ENCODE data around the gene TBRG1.
A peak's percentile ranks its signal among the peaks of the same experiment; 100 is the strongest.

Gene TBRG1

DNA sequence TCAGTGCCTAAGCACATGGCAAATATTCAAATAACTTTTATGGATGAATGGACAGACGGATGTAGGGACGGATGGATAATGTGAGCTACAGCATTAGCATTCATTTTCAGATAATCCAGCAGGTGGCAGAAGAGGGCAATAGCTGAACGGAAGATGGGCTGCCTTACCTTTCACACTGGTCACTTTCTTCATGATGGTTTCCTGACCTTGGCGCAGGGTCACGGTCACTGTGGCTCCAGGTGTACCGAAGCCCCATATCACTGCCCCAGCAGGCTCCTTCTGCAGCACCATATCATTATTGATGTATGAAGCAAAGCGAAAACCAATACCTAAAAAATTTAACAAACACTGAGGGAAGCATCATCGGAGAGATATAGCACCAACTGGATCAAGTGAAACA lies 46.5 kb downstream of the TBRG1 start:
- H3K4me3 ChIP-seq (ENCODE audit: low read depth, low read length), result no peak overlapping the region
- peak; percentile 59 for DNase-seq
- H3K36me3 ChIP-seq, result no peaks in the 10 kb centered on the region
- no peaks in the 10 kb centered on the region for H3K9me3 ChIP-seq
- H3K27me3 ChIP-seq, result peaks cover 5% of the 10 kb centered on the region
- TF ChIP-seq, protein P1, sequence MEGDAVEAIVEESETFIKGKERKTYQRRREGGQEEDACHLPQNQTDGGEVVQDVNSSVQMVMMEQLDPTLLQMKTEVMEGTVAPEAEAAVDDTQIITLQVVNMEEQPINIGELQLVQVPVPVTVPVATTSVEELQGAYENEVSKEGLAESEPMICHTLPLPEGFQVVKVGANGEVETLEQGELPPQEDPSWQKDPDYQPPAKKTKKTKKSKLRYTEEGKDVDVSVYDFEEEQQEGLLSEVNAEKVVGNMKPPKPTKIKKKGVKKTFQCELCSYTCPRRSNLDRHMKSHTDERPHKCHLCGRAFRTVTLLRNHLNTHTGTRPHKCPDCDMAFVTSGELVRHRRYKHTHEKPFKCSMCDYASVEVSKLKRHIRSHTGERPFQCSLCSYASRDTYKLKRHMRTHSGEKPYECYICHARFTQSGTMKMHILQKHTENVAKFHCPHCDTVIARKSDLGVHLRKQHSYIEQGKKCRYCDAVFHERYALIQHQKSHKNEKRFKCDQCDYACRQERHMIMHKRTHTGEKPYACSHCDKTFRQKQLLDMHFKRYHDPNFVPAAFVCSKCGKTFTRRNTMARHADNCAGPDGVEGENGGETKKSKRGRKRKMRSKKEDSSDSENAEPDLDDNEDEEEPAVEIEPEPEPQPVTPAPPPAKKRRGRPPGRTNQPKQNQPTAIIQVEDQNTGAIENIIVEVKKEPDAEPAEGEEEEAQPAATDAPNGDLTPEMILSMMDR (IDR thresholded peaks at IDR 0.05; ENCODE audit: low read depth, low read length), result peak; percentile 63
- H3K4me1 ChIP-seq, result no peaks in the 10 kb centered on the region

DNA sequence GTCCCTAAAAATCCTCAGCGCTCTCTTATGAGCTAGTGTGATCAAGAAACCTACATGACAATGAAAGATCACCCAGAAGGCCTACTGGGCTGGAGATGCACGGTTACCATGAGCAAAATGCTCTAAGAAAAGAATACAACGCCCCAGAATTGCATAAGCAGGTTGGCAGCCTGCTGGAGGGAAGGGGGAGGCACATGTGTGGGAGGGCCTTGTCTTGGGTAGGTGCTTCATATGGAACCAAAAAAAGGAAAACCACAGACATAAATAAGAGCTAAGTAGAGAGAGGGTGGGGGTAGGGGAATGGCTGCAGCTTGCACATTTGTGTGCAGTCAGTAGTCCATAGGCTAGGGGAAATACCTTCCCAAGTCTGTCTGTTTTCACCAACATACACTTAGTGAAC lies 48.1 kb downstream of the TBRG1 start:
- TF ChIP-seq, protein P1 (IDR thresholded peaks at IDR 0.05; ENCODE audit: low read depth, low read length), result no peak
- peaks cover 5% of the 10 kb centered on the region for H3K27me3 ChIP-seq
- no peaks in the 10 kb centered on the region for H3K36me3 ChIP-seq
- DNase-seq, result no peak
- H3K9me3 ChIP-seq, result no peaks in the 10 kb centered on the region
- H3K4me1 ChIP-seq, result no peaks in the 10 kb centered on the region
- no peak overlapping the region for H3K4me3 ChIP-seq (ENCODE audit: low read depth, low read length)

DNA sequence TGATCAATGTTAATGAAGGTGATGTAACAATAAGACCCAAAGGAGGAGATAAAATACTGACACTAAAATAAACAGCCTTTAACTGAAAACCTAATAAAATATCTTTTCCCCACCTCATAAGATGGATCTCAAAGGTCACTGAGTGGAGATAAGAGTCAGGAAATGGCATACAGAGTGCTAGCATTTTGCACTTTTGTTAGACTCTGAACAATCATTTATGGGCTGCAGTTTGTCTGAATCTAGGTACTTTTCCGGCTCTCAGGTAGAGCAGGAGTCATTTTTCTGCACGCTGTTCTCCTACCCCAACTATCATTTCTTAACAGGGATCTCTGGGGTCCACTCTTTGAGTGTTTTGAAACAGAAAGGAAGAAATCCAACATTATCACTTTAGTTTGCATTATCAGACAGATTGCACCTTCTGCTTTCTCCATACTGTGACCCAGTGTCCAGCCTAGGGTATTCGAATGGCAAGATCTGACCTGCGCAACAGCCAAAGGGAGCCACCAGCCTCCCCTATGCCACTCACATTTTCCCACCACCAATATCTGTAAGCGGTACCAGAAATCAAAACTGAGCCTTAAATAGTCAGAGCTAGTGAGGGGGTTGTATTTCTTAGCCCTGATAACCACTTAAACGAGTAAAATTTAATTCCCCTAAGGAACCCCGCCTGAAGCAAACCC lies 50.0 kb downstream of the TBRG1 start:
- TF ChIP-seq, protein P1 (IDR thresholded peaks at IDR 0.05; ENCODE audit: low read depth, low read length), result no peak
- Histone ChIP-seq H3K36me3 (no peaks in the 10 kb centered on the region), H3K4me3 (ENCODE audit: low read depth, low read length) (peak overlapping the region; percentile 75), H3K4me1 (no peaks in the 10 kb centered on the region), H3K9me3 (no peaks in the 10 kb centered on the region), H3K27me3 (no peaks in the 10 kb centered on the region; the same call in 1 of the 2 replicates)
- no peak for DNase-seq

DNA sequence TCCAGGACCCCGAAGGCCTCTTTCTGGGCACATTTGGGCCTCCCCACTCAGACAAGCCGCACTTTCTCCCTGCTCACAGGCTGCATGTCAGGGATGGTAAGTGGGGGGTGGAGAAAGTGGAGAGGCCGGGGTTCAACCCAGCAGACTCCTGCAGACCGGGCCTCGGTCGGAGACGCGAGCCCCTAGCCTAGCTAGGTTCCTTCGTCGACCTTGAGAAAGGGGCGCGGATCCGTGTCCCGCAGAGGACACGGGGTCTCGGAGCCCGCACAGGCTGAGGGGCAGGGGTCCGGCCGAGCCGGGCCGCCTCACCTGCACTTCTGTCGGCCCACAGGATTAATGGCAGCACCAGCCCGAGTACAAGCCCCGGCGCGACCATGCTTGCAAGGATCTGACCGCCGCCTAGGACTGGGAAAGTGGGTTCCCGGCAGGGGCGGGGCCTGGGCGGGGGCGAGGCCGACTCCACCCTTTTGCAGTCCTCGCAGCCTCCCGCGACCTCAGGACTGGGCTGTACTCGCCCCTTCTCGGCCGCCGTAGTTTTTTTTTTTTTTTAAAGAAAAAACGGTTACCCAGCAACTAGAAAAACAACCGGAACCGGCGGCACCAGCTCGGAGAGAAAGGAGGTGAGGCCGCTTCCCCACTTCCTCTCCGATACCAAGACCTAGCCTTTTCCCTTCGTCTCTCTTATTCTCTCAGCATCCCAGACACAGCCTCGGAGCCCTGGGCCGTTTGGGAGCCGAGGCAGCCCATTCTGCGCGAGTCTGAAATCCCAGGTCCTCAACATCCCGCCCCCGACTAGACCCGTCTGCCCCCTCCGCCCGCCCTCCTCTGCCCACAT lies 50.9 kb downstream of the TBRG1 start, which contains the start of the genes SIAE and SPA17:
Gene SIAE (minus strand): TSS at position 407 of the 835 bp plus-strand sequence. CDS start 31 bp downstream, at position 376.
Gene SPA17 (plus strand): TSS at position 572 of the 835 bp plus-strand sequence. CDS start 1,361 bp downstream, outside the sequence.
- TF ChIP-seq, protein P1 (IDR thresholded peaks at IDR 0.05; ENCODE audit: low read depth, low read length), result no peak
- no peaks in the 10 kb centered on the region for H3K27me3 ChIP-seq
- H3K4me1 ChIP-seq, result no peaks in the 10 kb centered on the region
- no peaks in the 10 kb centered on the region for H3K9me3 ChIP-seq
- peak; percentile 95 for DNase-seq
- H3K36me3 ChIP-seq, result no peaks in the 10 kb centered on the region
- peak within 1 kb of the TSS; percentile 75 for H3K4me3 ChIP-seq (ENCODE audit: low read depth, low read length)

DNA sequence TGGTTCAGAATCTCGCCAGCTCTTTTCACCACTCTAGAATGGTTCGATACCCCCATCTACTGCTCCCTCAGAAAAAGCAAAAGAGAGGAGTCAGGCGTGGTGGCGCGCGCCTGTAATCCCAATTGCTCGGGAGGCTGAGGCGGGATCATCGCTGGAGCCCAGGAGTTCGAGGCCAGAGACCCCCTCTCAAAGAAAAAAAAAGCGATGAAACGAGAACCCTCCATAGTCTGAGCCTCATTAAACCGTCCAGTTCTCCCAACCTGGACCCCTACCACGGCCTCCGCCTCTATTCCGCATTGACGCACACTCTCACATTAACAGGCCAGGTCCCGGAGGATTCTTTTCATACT lies 51.5 kb downstream of the TBRG1 start:
- no peak for DNase-seq
- TF ChIP-seq, protein P1 (IDR thresholded peaks at IDR 0.05; ENCODE audit: low read depth, low read length), result no peak
- H3K4me1 ChIP-seq, result no peaks in the 10 kb centered on the region

More for the DNA sequence above, 51.5 kb downstream of the TBRG1 start:
- Histone ChIP-seq H3K4me3 (ENCODE audit: low read depth, low read length) (peak overlapping the region; percentile 75), H3K27me3 (no peaks in the 10 kb centered on the region), H3K9me3 (no peaks in the 10 kb centered on the region), H3K36me3 (no peaks in the 10 kb centered on the region)
